Loucy (cell line): ENCODE measurements around the gene ARVCF.

ENCODE experiments used
- CTCF ChIP-seq: fragments of 200-600 bp; sonication (generic); conservative IDR thresholded peaks from 2 replicates; pipeline ENCODE4 v1.5.1; 2014; ENCODE audit warnings: mild to moderate bottlenecking, antibody characterized with exemption, low read length
- EZH2phosphoT487 ChIP-seq: fragments of 200-600 bp; IDR thresholded peaks from 2 replicates; pipeline ENCODE4 v1.6.1; 2018; ENCODE audit warnings: antibody characterized with exemption, mild to moderate bottlenecking, moderate library complexity, borderline replicate concordance

- TF ChIP-seq CTCF (no peak), EZH2phosphoT487 (no peak)
Observed at GRCh38 chr22:20046730-20047129, 30.1 kb upstream of the ARVCF start.
